Esophagus muscularis mucosa (tissue), 4 donors: ENCODE results near the gene ACACA.

Experiments used
- CTCF ChIP-seq, 3 experiments: fragments of 200-600 bp in 2 of 3; fragments of 450-650 bp in 1 of 3; sonication (generic) in 2 of 3; IDR thresholded peaks; one replicate each; pipeline ENCODE4 v1.5.1; 2017 to 2019; ENCODE audit warnings: antibody characterized with exemption in 3 of 3, mild to moderate bottlenecking in 2 of 3, moderate library complexity in 1 of 3
- EP300 ChIP-seq: sonication (generic); formaldehyde crosslinking; IDR thresholded peaks from one replicate; pipeline ENCODE4 v1.6.1; 2017; ENCODE audit warnings: antibody characterized with exemption
- POLR2A ChIP-seq: fragments of 450-650 bp; IDR thresholded peaks from one replicate; pipeline ENCODE4 v1.6.1; 2017; ENCODE audit warnings: antibody characterized with exemption, moderate library complexity, mild to moderate bottlenecking, low read depth
- POLR2AphosphoS5 ChIP-seq, 2 donors: sonication (generic); formaldehyde crosslinking; IDR thresholded peaks; one replicate each; pipeline ENCODE4 v1.6.1; 2017; ENCODE audit warnings: antibody characterized with exemption in 2 of 2

- TF ChIP-seq POLR2A: no peak
- no peak for TF ChIP-seq CTCF (IDR thresholded peaks at IDR 0.05)
- TF ChIP-seq POLR2AphosphoS5 (IDR thresholded peaks at IDR 0.05): no peak
- TF ChIP-seq EP300: no peak
Observed at GRCh38 chr17:37207103-37207502, 199.5 kb downstream of the ACACA start.
